Measurements from ENCODE around the gene TMEM131. TPM values are rescaled to one million over a fixed set of nuclear protein-coding genes. Genes with fewer than 3 reads are reported as not detected.

TMEM131 gene
- total RNA-seq, 1 donor from 2014 or later: 43.9 TPM

GRCh38 chr2:97950329-97951154, 45.2 kb downstream of the TMEM131 start:
- no peak for TF ChIP-seq CTCF (conservative IDR thresholded peaks at IDR 0.05)
- no peaks in the 10 kb centered on the region for H3K27me3 Mint-ChIP-seq (ENCODE audit: low read depth)
- H3K4me3 Mint-ChIP-seq: no peak overlapping the region
- peaks cover 16% of the 10 kb centered on the region for H3K4me1 Mint-ChIP-seq
- peaks cover 10% of the 10 kb centered on the region for H3K36me3 Mint-ChIP-seq (ENCODE audit: low read depth)
- DNase-seq (ENCODE audit: low read depth, low spot score): no peak
- H3K9me3 Mint-ChIP-seq: peaks cover 7% of the 10 kb centered on the region
- peak overlapping the region; percentile 67 for H3K27ac Mint-ChIP-seq (ENCODE audit: unreplicated experiment)

- Mint-ChIP-seq H3K27ac (ENCODE audit: unreplicated experiment) (no peak overlapping the region), H3K27me3 (ENCODE audit: low read depth) (no peaks in the 10 kb centered on the region), H3K4me1 (peaks cover 29% of the 10 kb centered on the region), H3K4me3 (no peak overlapping the region), H3K36me3 (ENCODE audit: low read depth) (peaks cover 6% of the 10 kb centered on the region), H3K9me3 (peaks cover 7% of the 10 kb centered on the region)
- DNase-seq (ENCODE audit: low read depth, low spot score): no peak
- TF ChIP-seq CTCF (conservative IDR thresholded peaks at IDR 0.05): no peak
Measured at GRCh38 chr2:97948926-97949325, 46.8 kb downstream of the TMEM131 start.

GRCh38 chr2:97945791-97946190, 50.0 kb downstream of the TMEM131 start:
- no peaks in the 10 kb centered on the region for H3K27me3 Mint-ChIP-seq (ENCODE audit: low read depth)
- H3K36me3 Mint-ChIP-seq (ENCODE audit: low read depth): peaks cover 16% of the 10 kb centered on the region
- DNase-seq (ENCODE audit: low read depth, low spot score): no peak
- H3K4me1 Mint-ChIP-seq: peaks cover 14% of the 10 kb centered on the region
- TF ChIP-seq CTCF (conservative IDR thresholded peaks at IDR 0.05): no peak
- H3K27ac Mint-ChIP-seq (ENCODE audit: unreplicated experiment): no peak overlapping the region
- peaks cover 4% of the 10 kb centered on the region for H3K9me3 Mint-ChIP-seq
- no peak overlapping the region for H3K4me3 Mint-ChIP-seq

GRCh38 chr2:97936881-97937280, 58.9 kb downstream of the TMEM131 start:
- H3K27ac Mint-ChIP-seq (ENCODE audit: unreplicated experiment): no peak overlapping the region
- peaks cover 20% of the 10 kb centered on the region for H3K36me3 Mint-ChIP-seq (ENCODE audit: low read depth)
- H3K27me3 Mint-ChIP-seq (ENCODE audit: low read depth): no peaks in the 10 kb centered on the region
- H3K9me3 Mint-ChIP-seq: peaks cover 5% of the 10 kb centered on the region
- DNase-seq (ENCODE audit: low read depth, low spot score): no peak
- peaks cover 21% of the 10 kb centered on the region for H3K4me1 Mint-ChIP-seq
- H3K4me3 Mint-ChIP-seq: no peak overlapping the region
- no peak for TF ChIP-seq CTCF (conservative IDR thresholded peaks at IDR 0.05)

GRCh38 chr2:97936199-97936598, 59.5 kb downstream of the TMEM131 start:
- Mint-ChIP-seq H3K27ac (ENCODE audit: unreplicated experiment) (no peak overlapping the region), H3K4me1 (peaks cover 21% of the 10 kb centered on the region), H3K36me3 (ENCODE audit: low read depth) (peaks cover 15% of the 10 kb centered on the region), H3K4me3 (no peak overlapping the region), H3K27me3 (ENCODE audit: low read depth) (no peaks in the 10 kb centered on the region), H3K9me3 (peaks cover 5% of the 10 kb centered on the region)
- DNase-seq (ENCODE audit: low read depth, low spot score): no peak
- TF ChIP-seq CTCF (conservative IDR thresholded peaks at IDR 0.05): no peak

Data from neural crest cell (in vitro differentiated cells).